Cerebellar nuclear complex (tissue), 1 donor: ENCODE data around the gene DIAPH1.

Experiments used
- DNase-seq, 2 experiments: peaks; one replicate each; lab custom pipeline; 2025; lab: John Stamatoyannopoulos, UW

The DIAPH1 gene

DNA sequence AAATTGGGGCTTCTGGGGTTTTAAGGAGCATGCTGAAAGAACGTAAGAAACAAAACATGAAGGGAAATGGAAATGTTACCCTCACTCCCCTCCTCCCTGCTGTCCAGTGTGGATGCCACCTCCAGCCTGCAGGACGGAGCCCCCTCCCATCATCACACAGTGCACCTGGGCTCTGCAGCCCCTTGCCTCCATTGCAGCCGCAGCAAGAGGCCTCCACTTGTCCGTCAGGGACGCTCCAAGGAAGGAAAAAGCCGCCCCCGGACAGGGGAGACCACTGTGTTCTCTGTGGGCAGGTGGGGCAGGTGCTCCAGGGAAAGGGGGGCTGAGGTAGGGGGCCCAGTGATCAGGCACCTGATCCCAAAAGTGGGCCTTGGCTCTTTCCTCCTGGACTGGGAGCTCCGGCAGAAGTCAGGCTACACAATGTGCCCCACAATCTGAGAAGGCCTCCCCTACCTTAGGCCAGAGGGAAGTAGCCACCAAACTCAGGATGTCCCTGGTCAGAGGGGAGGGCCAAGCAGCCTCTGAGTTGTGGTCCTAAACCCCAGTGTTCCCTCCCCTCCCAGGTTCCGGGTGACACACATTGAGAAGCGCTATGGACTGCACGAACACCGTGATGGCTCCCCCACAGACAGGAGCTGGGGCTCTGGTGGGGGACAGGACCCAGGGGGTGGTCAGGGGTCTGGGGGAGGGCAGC, 20.7 kb upstream of the DIAPH1 start:
- no peak for DNase-seq

DNA sequence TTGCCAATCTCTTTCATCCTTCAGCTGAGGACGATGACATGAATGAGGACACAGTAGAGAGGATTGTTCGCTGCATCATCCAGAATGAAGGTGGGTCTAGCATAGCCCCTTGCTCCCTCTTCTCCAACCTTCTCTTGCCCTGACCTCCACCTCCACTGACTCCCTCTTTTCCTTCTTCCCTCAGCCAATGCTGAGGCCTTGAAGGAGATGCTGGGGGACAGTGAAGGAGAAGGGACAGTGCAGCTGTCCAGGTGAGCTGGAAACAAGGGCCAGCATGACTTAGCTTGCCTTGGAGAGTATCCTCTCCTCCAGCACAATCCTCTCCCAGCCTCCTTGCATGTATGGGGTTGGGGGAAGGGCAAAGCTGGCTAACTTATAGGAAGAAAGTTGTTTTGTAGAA, 20.0 kb upstream of the DIAPH1 start:
- DNase-seq: no peak

DNA sequence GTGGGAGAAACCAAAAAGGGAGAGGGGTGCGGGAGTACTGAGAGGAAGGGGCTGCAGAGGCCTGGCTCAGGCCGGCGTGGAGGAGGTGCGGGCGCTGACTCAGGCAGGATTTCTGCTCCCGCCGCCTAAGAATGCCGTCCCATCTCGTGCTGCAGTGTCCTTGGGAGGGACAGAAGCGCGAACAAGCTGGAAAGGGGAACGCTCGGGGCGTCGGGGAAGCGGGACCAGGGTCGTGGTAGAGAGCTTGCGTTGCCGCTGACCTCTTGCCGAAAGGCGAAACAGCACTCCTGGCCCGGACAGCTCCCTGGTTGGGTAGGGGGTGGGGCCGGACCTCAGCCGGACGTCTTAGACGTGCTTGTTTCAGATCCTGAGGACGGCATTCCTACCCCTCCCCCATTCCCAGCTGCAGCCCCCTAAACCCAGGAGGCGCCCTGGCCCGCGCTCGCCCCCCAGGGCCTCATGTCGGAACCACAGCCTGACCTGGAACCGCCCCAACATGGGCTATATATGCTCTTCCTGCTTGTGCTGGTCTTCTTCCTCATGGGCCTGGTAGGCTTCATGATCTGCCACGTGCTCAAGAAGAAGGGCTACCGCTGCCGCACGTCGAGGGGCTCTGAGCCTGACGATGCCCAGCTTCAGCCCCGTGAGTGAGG, 19.1 kb upstream of the DIAPH1 start:
- no peak for DNase-seq

DNA sequence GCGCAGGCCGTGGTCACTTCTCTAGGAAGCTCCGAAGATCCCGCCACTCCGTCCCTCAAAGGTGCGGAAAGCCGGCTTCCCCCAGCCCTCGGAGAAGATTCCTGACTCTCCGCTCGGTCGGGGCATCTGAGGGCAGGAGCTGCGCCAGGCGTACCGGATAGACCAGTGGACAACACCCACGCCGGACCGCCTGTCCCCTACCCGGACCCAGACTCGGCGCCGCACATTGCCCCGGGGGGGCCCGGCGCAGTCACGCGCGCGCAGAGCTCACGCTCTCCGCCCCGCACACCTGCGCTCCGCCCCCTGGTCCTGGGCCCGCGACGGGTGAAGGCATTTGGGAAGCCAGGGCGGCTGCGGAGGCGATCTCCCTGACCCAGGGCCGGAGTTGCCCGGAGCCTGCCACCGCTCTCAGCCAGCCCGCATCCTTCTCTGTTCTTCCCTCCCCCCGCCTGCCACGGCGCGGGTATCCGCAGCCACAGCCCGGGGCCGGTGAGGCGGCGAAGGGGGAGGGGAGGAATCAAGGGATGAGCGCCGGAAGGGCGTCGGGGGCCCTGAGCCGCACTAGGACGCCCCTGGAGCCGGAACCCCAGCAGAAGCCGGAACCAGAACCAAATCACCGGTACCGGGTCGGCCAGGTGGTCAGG, 18.4 kb upstream of the DIAPH1 start:
- no peak for DNase-seq

DNA sequence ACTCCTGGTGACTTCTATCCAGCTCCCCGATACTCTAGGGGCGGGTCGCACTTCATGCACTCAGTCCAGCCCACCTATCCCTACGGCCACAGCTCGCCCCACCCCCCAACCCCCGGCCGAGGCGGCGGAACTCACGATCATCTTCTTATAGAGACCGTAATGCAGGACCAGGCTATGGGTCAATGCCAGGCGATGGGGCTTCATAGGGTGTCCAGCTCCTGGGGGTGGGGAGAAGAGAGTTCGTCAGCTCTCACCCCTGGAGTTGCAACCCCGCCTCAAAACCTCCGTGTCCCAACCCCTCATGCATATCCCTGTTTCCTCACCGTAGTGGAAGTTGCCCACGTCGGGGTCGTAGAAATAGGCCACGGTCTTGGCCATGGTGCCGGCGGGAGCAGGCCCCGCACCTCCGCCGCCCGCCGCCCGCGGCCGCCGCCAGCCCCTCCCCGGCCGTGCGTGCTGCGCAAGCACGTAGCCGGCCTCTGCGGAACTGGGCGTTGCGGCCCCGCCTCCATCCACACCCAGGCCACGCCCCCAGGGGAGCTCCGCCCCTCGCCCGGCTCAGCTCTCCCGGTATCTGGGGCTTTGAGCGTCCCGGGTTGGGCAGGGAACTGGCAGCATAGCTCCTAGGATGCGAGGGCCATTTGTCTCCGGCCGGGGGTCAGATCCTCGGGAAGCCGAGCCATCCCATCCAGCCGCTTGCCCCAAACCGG, 17.8 kb upstream of the DIAPH1 start, which contains the start of the genes HDAC3 and RELL2:
TSS of gene HDAC3 (minus strand) at position 437 of the 710 bp plus-strand sequence. CDS start at position 378, 59 bp downstream.
TSS of gene RELL2 (plus strand) at position 585 of the 710 bp plus-strand sequence. CDS start 1,229 bp downstream, outside the sequence.
- DNase-seq: peak; percentile 14 to 81

DNA sequence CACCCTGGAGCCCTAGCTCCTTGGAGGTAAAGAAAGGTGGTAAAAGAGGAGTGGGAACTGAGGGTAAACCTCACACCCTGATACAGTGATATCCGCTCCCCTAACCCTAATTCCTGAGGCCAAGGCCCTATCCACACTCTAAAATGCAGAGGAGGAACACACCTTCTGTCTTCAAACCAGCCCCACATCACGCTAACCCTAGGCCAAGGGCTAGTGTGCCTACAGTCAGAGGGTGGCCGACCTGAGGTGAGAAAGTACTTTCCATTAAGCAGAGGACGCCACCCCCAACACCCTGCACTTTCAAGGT, 17.3 kb upstream of the DIAPH1 start:
- no peak for DNase-seq

DNA sequence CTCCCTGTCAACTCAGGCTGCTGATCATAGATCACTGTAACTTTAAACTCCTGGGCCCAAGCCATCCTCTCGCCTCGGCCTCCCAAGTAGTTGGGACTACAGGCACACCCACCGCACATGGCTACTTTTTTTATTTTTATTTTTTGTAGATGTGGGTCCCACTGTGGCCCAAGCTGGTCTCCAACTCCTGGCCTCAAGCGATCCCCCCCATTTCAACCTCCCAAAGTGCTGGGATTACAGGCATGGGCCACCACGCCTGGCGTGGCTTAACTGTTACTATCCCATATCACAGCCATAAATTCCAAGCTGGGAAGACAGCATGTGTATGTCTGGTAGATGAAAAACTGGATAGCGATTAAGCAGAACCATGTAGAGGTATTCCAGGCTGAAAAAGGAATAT, 16.8 kb upstream of the DIAPH1 start:
- DNase-seq: no peak

DNA sequence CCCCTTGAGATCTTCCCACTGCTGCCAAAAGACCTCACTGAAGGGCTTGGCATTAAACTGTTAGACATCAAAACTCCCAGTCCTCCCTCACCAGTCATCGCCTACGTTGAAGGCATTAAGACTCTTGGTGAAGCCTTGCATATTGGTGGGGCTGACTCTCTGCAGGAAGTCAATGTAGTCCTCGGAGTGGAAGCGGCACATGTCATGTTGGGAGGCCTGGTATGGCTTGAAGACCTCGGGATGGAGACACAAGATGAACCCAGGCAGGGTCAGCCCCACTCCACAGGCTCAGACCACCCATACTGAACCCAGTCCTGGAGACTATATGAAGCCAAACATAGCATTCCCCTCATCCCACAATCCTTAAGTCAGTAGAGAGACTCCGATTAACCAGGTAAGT, 15.9 kb upstream of the DIAPH1 start:
- DNase-seq: no peak

DNA sequence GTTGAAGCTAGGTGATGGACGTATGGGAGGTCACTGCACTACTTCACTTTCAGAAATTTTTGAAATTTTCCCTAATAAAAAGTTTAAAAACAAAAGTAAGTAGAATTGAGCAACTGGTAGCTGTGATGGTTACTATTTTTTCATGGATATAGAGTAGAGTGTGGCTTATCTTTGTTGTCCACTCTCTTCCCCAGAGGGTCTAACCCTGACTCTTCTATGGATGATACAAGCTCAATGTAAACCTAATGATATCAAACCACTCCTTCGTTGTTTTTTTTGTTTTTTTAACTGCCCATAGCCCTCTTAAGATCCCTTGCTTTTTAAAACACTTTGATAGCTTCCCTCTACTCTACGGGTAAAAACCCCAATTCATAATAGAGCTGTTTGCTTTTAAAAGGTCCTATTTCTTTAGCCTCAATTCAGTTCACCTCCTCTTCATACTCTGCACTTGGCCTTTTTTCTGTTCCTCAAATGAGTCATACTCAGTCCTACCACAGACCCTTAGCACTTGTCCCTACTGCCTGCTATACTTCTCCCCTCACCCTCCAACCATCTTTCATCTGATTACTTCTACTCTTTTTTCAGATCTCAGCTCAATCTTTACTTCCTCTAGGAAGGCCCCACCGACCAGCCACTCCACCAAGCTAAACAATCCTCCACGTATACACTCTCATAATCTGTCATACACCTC, 15.2 kb upstream of the DIAPH1 start:
- no peak for DNase-seq

DNA sequence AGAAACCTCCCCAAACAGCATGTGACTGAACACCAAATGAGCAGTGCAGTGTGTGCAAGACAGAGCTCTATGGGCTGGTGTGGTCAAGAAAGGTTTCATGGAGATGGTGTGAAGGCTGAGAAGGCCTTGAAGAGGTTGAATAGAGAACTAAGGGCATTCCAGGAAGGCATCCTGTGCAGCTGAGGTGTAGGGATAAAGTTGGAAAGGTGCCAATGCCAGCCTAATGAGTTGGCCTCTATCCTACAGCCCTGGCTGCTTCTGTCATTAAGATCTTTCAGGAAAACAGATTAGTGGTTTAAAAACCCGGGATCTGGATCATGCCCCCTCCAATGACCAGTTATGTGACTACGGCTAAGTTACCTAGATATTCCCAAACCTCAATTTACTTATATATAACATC, 13.8 kb upstream of the DIAPH1 start:
- DNase-seq: peak in 1 of 2 experiments; percentile 9

DNA sequence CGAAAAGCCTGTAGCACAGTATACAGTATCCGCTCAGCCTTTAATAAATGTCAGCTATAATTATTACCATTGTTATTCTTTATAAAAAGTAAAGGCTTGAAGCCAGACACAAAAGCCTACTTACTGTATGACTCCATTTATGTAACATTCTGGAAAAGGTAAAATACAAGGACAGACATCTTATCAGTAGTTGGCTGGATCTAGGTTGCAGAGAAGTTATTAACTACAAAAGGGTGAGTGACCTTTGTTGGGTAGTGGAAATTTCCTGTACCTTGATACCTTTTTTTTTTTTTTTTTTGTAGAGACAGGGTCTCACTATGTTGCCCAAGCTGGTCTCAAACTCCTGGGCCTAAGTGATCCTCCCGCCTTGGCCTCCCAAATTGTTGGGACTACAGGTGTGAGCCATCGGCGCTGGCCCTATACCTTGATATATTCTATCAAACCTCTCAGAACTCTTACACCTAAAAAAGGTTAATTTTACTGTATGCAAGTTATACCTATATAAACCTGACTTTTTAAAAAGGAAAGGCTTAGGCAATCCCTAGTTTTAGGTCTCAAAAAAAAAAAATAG, 11.9 kb upstream of the DIAPH1 start:
- DNase-seq: no peak

DNA sequence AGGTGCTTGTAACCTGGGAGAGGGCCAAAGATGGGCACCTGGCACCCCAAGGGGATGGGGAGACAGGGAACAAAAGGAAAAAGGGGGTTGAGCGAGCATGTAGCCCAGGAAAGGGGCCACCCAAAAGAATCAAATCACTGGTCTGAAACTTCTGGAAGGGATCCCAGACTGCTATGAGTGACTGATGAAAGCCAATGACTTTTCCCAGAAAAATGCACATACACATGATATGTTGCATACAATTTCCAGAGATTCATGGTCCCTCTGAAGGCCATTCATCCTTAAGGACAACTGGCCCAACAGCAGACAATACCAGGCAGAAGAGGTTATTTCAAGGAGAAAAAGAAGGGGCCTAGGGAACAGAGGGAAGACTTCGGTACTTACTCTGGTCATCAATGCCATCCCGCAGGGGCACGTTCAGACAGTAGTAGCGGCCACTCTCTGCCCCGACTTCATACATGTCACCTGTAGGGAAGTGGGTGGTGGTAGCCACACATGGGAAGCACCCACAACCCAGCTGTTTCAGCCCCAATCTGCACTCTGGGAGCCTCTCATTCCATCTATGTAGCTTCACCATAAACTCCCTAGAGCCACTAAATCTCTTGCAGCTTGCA, 9.5 kb upstream of the DIAPH1 start:
- DNase-seq: no peak

DNA sequence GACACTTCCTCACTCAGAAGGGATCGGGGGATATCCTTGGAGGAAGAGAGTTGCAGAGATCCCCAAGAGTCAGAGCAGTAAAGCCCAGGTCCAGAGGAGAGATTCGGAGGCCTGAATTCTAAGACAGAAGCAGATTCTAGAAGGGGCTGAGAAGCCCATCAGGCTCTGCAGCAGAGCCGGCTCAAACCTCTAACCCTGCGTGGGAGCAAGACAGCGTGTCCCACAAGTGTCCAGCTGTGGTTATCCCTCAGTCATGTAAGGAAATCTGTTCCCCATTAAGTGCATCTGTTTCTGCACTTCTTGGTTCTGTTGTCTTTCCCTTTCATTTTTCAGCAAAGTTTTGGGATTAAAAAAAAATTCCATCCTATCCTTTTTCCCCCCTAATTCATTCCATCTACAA, 4.8 kb upstream of the DIAPH1 start:
- no peak for DNase-seq

DNA sequence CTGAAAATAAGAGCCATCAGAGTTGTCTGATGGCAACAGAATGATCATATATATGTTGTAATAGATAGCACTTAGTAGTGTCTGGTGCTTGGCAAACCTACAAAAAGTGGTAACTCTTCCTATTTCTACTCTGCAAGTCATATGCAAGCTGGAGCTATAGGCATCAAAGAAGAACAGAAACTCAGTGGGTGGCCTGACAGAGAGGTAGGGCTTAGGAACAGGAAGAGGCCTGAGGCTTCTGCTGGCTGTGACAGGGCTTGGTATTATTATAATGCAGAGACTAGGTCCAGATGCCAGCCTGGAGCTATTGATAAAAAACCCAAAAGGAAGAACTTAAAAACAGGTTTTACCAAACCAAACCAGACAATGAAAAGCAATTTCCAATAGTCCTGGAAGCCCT, 4.4 kb upstream of the DIAPH1 start:
- no peak for DNase-seq

DNA sequence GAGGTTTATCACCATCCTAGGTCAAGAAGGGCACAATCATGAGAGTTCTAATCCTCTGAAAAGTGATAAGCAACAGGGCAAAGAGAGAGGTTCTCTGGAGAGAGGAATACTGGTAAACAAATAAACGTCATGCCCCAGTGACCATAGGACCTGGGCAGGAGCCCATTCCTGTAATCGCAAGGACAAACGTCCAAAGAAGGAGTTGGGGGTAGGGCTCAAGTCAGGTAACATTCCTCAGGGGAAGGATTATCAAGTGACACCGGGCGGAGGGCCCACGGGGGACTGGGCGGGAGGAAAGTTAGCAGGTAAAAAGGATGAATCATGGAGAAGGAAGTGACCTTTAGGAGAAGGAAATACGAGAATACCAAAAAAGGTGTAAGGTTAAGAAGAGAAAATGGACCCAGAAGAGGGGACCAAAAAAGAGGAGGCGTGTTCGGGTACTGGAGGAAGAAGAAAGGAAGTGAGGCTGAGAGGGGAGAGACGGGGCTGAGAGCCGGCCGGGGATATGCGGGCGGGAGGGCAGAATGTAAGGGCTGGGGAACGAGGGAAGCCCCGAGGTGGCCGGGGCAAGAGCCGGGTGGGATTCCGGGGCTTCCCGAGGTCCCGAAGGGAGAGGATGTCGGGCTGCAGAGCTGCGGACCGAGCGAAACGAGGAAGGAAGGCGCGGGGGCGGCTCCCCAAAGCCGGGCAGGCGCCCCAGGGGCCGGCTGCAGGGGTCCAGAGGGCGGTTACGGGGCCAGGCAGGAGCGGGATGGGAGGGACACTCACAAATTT, 583 bp downstream of the DIAPH1 start:
- DNase-seq: no peak

DNA sequence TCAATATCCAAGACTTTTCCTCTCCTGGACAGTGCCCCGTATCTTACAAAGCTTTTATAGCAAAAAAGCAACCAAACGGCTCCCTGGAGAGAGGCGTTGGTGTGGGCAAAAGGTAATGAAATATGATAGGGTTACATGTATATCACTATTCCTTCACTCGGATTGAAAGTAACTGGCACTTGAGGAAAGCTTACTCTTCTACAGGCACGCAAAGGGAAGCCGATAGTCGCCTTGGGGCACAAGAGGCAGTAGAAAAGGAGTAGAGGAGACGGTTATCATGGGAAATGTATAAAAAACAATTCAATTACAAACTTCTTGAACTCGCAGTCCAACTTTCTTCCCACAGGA, 1.1 kb downstream of the DIAPH1 start:
- no peak for DNase-seq

DNA sequence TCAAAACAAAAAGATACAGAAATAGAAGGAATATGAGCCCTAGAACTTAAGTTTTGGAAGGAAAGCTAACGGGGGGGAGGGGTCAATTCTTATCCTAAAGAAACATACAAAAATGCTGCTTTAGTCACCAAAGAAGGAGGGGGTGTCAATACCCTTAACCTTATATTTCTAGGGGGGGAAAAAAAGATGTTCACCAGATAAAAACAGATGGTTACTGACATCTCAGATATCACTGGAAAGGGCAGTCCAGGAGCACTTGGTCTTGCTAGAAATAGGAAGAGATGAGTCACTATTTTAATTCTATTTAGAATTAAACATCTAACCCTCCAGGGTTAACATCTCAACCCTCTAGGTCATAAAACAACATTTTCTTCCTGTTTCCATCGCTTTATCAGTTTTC, 1.7 kb downstream of the DIAPH1 start:
- no peak for DNase-seq

DNA sequence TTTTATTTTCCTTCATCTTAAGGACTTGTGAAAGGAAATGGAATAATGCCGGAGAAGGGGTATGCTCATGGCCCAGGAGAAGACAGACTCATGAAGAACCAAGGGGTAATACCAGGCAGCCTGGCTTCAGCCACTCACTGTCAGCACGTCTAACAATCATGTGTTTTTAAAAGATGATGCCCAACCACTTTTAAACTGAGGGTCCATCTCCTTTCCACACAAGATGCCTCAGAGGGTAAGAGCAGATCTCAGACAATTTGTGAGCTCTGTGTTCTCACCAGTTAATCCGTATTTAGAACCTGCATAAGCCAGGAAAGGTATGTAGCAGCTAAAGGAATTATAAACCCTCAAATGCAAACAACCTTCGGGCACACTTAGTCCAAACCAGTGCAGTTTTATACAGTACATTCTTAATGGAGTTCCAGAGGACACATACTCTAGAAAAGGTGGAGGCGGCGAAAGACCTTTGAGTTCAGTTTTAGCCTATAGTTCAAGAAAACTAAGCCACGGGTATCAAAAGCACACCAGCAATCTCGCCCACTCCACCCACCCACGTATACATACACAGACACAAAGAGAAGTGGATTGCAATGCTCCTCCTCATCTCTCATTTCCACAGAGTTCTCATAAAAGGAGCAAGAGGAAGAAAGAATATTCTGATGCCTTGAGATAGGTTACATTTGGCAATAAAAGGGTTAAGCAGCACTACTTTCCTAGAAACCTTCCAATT, 2.6 kb downstream of the DIAPH1 start:
- no peak for DNase-seq

DNA sequence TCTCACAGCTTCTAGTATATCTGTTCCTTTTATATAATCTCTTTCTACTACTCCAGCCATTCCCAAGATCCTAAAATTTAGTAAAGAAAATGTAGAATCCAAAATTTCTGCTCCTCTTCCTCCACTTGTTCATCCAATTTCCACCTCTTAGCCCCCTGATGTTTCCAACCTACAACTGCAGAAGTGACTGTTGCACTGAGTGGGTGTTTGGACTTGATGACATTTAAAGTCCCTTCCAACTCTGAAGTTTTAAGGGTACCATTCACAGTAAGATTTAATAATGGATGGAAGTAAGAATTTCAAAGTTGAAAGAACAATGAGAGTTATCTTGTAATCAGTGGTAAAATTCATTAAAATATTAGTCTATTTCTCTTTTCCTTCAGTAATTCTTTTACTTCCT, 5.5 kb downstream of the DIAPH1 start:
- no peak for DNase-seq

DNA sequence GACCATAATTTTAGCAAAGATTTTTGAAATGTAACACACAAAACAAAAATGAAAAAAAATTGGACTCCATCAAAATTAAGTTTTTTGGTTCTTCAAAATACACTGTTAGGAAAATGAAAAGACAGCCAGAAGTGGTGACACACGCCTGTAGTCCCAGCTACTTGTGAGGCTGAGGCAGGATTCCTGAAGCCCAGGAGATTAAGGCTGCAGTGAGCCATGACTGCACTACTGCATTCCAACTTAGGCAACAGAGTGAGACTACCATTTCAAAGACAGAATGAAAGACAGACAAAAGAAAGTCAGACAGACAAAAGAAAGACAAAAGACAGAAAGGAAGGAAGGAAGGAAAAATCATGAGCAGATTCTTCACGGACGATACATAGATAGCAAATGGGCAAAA, 7.5 kb downstream of the DIAPH1 start:
- no peak for DNase-seq
